NT2/D1 (cell line): ENCODE data around the gene DAB2IP.

Experiments used
- DNase-seq: peaks from one replicate; pipeline ENCODE4 v3.0.0-alpha.2; 2011; ENCODE audit warnings: low read depth, low spot score
- H3K27me3 ChIP-seq: 2 replicates; pipeline ENCODE4 v1.6.0; 2011; ENCODE audit warnings: mild to moderate bottlenecking; ENCODE audit not compliant: insufficient read length, insufficient read depth
- H3K36me3 ChIP-seq: 2 replicates; pipeline ENCODE4 v1.6.1; 2011; ENCODE audit warnings: mild to moderate bottlenecking, low read length, mixed read lengths; ENCODE audit not compliant: insufficient read depth, insufficient read length
- H3K4me1 ChIP-seq: 2 replicates; pipeline ENCODE4 v1.5.1; 2011; ENCODE audit not compliant: insufficient read depth, insufficient read length
- H3K4me3 ChIP-seq: 2 replicates; pipeline ENCODE4 v1.5.1; 2011; ENCODE audit warnings: low read depth; ENCODE audit not compliant: insufficient read length
- H3K9ac ChIP-seq: 2 replicates; pipeline ENCODE4 v1.6.0; 2011; ENCODE audit warnings: low read depth; ENCODE audit not compliant: insufficient read length
- H3K9me3 ChIP-seq: 2 replicates; pipeline ENCODE4 v1.5.1; 2011; ENCODE audit warnings: mild to moderate bottlenecking, low read length; ENCODE audit not compliant: insufficient read depth
- SUZ12 ChIP-seq: IDR thresholded peaks from 2 replicates; pipeline ENCODE4 v1.6.1; 2011; ENCODE audit not compliant: insufficient read length, insufficient read depth; ENCODE audit errors: extremely low read depth
- YY1 ChIP-seq: IDR thresholded peaks from 2 replicates; pipeline ENCODE4 v1.6.1; 2011; ENCODE audit not compliant: insufficient read length, insufficient read depth
- ZNF274 ChIP-seq: IDR thresholded peaks from 2 replicates; pipeline ENCODE4 v1.6.1; 2011; ENCODE audit warnings: mild to moderate bottlenecking, low read depth, low read length

Gene DAB2IP

GRCh38 chr9:121822093-121823085 lies 171.0 kb downstream of the DAB2IP start:
- Histone ChIP-seq H3K36me3 (no peaks in the 10 kb centered on the region), H3K9me3 (no peaks in the 10 kb centered on the region), H3K9ac (no peak overlapping the region), H3K4me3 (no peak overlapping the region), H3K27me3 (peaks cover 3% of the 10 kb centered on the region), H3K4me1 (peaks cover 29% of the 10 kb centered on the region)
- TF ChIP-seq ZNF274: no peak
- no peak for TF ChIP-seq SUZ12
- TF ChIP-seq YY1: no peak
- no peak for DNase-seq

- Histone ChIP-seq H3K9me3 (no peaks in the 10 kb centered on the region), H3K27me3 (no peaks in the 10 kb centered on the region), H3K4me1 (peaks cover 20% of the 10 kb centered on the region), H3K4me3 (no peak overlapping the region), H3K9ac (no peak overlapping the region), H3K36me3 (no peaks in the 10 kb centered on the region)
- TF ChIP-seq ZNF274 (no peak), YY1 (no peak), SUZ12 (no peak)
- DNase-seq: no peak
Measured at GRCh38 chr9:121823451-121824169, 172.2 kb downstream of the DAB2IP start.

GRCh38 chr9:121824651-121825030 lies 173.2 kb downstream of the DAB2IP start:
- no peak for TF ChIP-seq YY1
- no peak for TF ChIP-seq ZNF274
- TF ChIP-seq SUZ12: no peak
- DNase-seq: no peak
- Histone ChIP-seq H3K27me3 (no peaks in the 10 kb centered on the region), H3K4me3 (no peak overlapping the region), H3K36me3 (no peaks in the 10 kb centered on the region), H3K4me1 (peaks cover 10% of the 10 kb centered on the region), H3K9ac (no peak overlapping the region), H3K9me3 (no peaks in the 10 kb centered on the region)

- no peak for TF ChIP-seq YY1
- TF ChIP-seq SUZ12: no peak
- no peak for TF ChIP-seq ZNF274
- no peak for DNase-seq
- no peaks in the 10 kb centered on the region for H3K9me3 ChIP-seq
- no peaks in the 10 kb centered on the region for H3K36me3 ChIP-seq
- no peak overlapping the region for H3K4me3 ChIP-seq
- no peaks in the 10 kb centered on the region for H3K27me3 ChIP-seq
- H3K9ac ChIP-seq: peak overlapping the region; percentile 23
- H3K4me1 ChIP-seq: peaks cover 10% of the 10 kb centered on the region
Measured at GRCh38 chr9:121825031-121825691, 173.7 kb downstream of the DAB2IP start.

GRCh38 chr9:121826711-121827110 lies 175.3 kb downstream of the DAB2IP start:
- H3K36me3 ChIP-seq: no peaks in the 10 kb centered on the region
- H3K27me3 ChIP-seq: no peaks in the 10 kb centered on the region
- no peak overlapping the region for H3K9ac ChIP-seq
- no peak overlapping the region for H3K4me3 ChIP-seq
- no peaks in the 10 kb centered on the region for H3K9me3 ChIP-seq
- TF ChIP-seq ZNF274 (no peak), SUZ12 (no peak), YY1 (no peak)
- peaks cover 5% of the 10 kb centered on the region for H3K4me1 ChIP-seq
- DNase-seq: no peak

- Histone ChIP-seq H3K9me3 (no peaks in the 10 kb centered on the region), H3K9ac (no peak overlapping the region), H3K4me3 (no peak overlapping the region), H3K27me3 (no peaks in the 10 kb centered on the region), H3K36me3 (no peaks in the 10 kb centered on the region), H3K4me1 (peaks cover 5% of the 10 kb centered on the region)
- no peak for DNase-seq
- TF ChIP-seq SUZ12 (no peak), ZNF274 (no peak), YY1 (no peak)
Measured at GRCh38 chr9:121827251-121827967, 176.0 kb downstream of the DAB2IP start.
